NCI-H1436 treated with DMSO at 0.1 percent for 48 hours (cell line): ENCODE data around the gene MAP3K9.
"Not testable (repeated sequence)": the region's sequence is repeated elsewhere in the genome, so short reads cannot be mapped to it uniquely, and the experiment has no call there.

Experiments used
- DNase-seq: peaks from one replicate; lab custom pipeline; 2025; lab: John Stamatoyannopoulos, UW

Gene MAP3K9

GRCh38 chr14:70809225-70810219, at the start of gene MAP3K9:
Gene MAP3K9, minus strand, starts transcription at chr14:70809513. Its CDS starts 342 bp downstream, at chr14:70809171.
- peak; percentile 93 for DNase-seq

- DNase-seq: no peak
Measured at GRCh38 chr14:70858641-70859040, 49.3 kb upstream of the MAP3K9 start.

DNA sequence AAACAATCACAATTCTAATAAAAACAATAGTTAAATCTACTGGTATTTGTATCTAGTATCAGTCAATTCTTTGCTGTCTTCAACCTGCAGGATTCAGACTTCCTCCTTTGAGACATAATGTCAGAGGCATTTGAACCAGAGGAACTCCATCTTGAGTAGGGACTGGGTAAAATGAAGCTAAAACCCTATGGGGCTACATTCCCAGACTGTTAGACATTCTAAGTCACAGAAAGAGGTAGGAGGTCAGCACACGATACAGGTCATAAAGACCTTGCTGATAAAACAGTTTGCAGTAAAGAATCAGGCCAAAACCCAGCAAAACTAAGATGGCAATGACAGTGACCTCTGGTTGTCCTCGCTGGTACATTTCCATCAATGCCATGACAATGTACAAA, 48.2 kb upstream of the MAP3K9 start:
- no peak for DNase-seq

- DNase-seq: no peak
Measured at GRCh38 chr14:70856851-70857495, 47.7 kb upstream of the MAP3K9 start.

DNA sequence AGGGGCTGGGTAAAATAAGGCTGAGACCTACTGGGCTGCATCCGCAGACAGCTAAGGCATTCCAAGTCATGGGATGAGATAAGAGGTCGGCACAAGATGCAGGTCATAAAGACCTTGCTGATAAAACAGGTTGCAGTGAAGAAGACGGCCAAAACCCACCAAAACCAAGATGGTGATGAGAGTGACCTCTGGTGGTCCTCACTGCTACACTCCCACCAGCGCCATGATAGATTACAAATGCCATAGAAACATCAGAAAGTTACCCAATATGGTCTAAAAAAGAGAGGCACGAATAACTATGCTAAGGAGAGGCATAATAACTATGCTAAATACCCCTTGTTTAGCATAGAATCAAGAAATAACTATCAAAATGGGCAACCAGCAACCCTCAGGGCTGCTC, 46.2 kb upstream of the MAP3K9 start:
- no peak for DNase-seq

DNA sequence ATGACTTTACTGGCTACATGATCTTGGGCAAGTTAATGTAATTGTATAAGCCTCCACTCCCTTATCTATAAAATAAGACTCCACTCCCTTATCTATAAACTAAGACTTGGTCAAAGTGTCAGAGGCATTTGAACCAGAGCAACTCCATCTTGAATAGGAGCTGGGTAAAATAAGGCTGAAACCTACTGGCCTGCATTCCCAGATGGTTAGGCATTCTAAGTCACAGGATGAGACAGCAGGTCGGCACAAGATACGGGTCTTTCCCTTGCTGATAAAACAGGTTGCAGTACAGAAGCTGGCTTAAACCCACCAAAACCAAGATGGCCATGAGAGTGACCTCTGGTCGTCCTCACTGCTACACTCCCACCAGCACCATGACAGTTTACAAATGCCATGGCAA, 44.3 kb upstream of the MAP3K9 start:
- DNase-seq: not testable (repeated sequence)

GRCh38 chr14:70847406-70848090, 38.2 kb upstream of the MAP3K9 start:
- DNase-seq: no peak

DNA sequence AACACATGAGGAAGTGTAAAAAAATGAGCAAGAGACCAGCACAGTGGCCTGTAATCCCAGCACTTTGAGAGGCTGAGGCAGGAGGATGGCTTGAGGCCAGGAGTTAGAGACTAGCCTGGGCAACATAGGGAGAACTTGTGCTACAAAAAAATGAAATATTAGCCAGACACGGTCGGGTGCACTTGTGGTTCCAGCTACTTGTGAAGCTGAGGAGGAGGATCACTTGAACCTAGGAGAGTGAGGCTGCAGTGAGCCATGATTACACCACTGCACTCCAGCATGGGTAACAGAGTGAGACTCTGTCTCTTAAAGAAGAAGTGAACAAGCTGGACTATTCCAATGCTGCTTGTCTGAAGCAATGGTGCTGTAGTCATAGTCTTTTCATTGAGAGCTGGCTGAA, 36.3 kb upstream of the MAP3K9 start:
- DNase-seq: no peak

- DNase-seq: no peak
Measured at GRCh38 chr14:70842851-70843462, 33.6 kb upstream of the MAP3K9 start.

GRCh38 chr14:70838076-70838475, 28.8 kb upstream of the MAP3K9 start:
- DNase-seq: no peak

GRCh38 chr14:70836946-70837345, 27.6 kb upstream of the MAP3K9 start:
- no peak for DNase-seq

GRCh38 chr14:70833884-70834283, 24.6 kb upstream of the MAP3K9 start:
- no peak for DNase-seq

GRCh38 chr14:70832561-70833305, 23.4 kb upstream of the MAP3K9 start:
- DNase-seq: no peak

DNA sequence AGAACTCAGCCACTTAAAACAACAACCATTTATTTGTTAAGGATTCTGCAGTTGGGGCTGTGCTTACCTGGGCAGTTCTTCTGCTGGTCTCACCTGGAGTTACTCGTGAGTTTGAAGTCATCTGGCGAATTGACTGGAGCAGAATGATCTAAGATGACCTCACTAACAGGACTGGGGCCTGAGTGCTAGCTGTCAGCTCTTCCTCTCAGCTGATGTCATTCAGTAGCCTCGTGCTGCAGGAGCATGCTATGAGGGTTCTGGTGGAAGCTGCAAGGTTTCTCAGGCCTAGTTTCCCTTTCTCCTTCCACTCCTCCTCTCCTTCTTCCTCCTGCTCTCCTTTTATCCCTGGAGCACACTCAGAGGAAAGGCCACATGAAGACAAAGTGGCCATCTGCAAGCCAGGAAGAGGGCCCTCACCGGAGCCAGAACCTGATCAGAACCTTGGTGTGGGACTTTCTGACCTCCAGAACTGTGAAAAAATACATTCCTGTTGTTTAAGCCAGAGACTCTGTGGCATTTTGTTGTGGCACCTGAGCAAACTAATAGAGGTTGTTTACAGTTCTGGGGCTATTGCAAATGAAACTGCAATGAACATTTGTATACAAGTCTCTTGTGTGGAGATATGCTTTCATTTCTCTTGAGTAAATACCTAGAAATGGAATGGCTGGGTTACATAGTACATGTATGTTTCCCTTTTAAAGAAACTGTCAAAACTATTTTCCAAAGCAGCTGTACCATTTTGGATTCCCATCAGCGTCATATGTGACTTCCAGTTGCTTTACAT, 21.9 kb upstream of the MAP3K9 start:
- DNase-seq: no peak

GRCh38 chr14:70828188-70828587, 18.9 kb upstream of the MAP3K9 start:
- DNase-seq: no peak

DNA sequence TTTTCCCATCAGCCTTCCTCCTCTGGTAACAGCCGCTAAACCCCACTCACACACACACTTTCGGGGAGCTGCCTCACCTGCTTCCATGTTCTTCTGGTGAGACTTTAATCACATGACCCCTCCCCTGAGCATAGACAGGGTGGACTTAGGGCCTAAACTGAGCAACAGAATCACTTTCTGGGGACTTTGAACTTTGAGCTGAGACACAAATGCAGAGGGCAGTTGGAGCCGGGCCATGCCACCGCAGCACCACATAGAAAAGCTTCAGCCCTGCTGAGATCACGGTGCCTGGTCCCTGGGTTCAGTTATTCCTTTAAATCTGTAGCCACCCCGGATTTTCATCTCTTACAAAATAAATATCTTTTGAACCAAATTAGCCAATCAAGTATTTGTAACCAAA, 18.4 kb upstream of the MAP3K9 start:
- DNase-seq: no peak

- no peak for DNase-seq
Measured at GRCh38 chr14:70827347-70827746, 18.0 kb upstream of the MAP3K9 start.

DNA sequence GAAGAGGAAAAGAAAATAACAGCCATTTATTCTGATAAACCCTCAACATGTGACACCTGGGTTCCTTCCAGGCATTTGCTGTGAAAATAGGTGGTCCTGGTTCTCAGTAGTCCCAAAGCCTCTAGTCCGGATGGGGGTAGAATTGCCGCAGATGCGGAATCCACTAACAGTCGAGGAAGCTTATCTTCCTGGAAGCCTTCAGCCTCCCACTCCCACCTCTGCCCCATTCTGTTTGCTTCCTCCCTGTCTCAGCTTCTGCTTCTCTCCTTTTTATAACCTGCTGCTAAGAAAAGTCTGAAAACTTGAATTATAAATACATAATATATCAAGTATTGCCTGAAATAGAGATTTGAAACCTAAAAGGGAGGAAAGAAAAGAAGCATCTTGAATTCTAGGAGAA, 14.0 kb upstream of the MAP3K9 start:
- no peak for DNase-seq

DNA sequence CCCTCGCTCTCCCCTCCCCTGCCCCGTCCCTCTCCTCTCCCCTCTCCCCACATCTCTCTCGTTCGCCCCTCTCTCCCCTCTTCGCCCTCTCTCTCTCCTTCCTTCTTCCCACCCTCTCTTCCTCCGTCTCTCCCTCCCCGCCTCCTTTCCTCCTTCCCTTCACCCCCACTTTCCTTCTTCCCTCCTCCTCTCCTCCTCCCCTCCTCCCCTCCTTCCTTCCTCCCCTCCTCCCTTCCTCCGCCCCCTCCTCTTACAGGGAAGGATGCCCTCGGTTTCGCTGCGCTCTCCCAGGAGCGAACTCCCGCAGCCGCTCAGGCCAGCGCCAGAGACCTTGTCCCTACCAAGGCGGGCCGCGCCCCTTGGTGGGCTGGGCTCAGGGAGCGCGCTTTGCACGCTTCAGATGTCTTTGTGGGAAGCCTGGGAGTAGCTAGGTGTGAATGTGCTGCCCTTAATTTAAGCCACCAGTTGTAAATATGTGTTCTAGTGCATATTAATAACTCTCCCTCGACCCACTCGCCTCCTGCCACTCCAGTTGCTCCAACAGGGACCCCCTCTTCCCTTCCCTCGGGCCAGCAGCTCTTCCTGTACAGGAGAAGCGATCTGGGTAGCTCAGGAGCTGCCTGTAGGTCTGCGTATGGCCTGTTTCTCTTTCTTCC, 13.3 kb upstream of the MAP3K9 start:
- no peak for DNase-seq
